PFSK-1 (cell line): Measurements from ENCODE around the gene DDX54.

Source experiments
- POLR2AphosphoS5 ChIP-seq: IDR thresholded peaks from 2 replicates; pipeline ENCODE4 v1.6.1; 2012; ENCODE audit warnings: low read depth, mild to moderate bottlenecking, control low read depth, low read length, moderate library complexity
- TAF1 ChIP-seq: IDR thresholded peaks from 2 replicates; pipeline ENCODE4 v1.6.1; 2012; ENCODE audit warnings: low read length, control low read depth, borderline replicate concordance; ENCODE audit not compliant: insufficient read depth

- TF ChIP-seq POLR2AphosphoS5 (no peak), TAF1 (no peak; the same call in 1 of the 2 replicates)
Observed at GRCh38 chr12:113220593-113221180, 35.4 kb upstream of the DDX54 start.
